Stomach (tissue), 9 donors: ENCODE measurements around the gene CPZ. TPM values are rescaled to one million over a fixed set of nuclear protein-coding genes. Genes with fewer than 3 reads are reported as not detected.

Source experiments
- DNase-seq, 2 donors: peaks; one replicate each; pipeline versions ENCODE4 v3.0.0 to v3.0.0-alpha.2; 2013 to 2019
- H3K27ac ChIP-seq, 5 donors: fragments of 200-600 bp in 4 of 5; sonication (generic) in 4 of 5; one replicate each; pipeline ENCODE4 v1.5.1; 2013 to 2019; ENCODE audit warnings: mild to moderate bottlenecking in 1 of 5, moderate library complexity in 1 of 5
- H3K27me3 ChIP-seq, 3 donors: fragments of 200-600 bp; sonication (generic); one replicate each; pipeline ENCODE4 v1.5.1; 2017 to 2019; ENCODE audit warnings: mixed run types in 1 of 3
- H3K36me3 ChIP-seq, 4 donors: fragments of 200-600 bp; sonication (generic); 1 replicate in 3 of 4; 2 replicates in 1 of 4; pipeline ENCODE4 v1.5.1; 2016 to 2019
- H3K4me1 ChIP-seq, 4 donors: fragments of 200-600 bp; sonication (generic); one replicate each; pipeline ENCODE4 v1.5.1; 2016 to 2019
- H3K4me3 ChIP-seq, 4 donors: fragments of 200-600 bp; sonication (generic) in 3 of 4; one replicate each; pipeline ENCODE4 v1.5.1; 2016 to 2019; ENCODE audit warnings: mild to moderate bottlenecking in 1 of 4
- H3K9me3 ChIP-seq, 4 donors: fragments of 200-600 bp; sonication (generic); one replicate each; pipeline ENCODE4 v1.5.1; 2016 to 2019
- CTCF ChIP-seq, 7 experiments: fragments of 450-650 bp in 4 of 7; fragments of 200-600 bp in 3 of 7; sonication (generic) in 3 of 7; IDR thresholded peaks; one replicate each; pipeline ENCODE4 v1.5.1; 2016 to 2019; ENCODE audit warnings: antibody characterized with exemption in 7 of 7, control low read depth in 2 of 7, mild to moderate bottlenecking in 1 of 7
- EP300 ChIP-seq: sonication (generic); formaldehyde crosslinking; IDR thresholded peaks from one replicate; pipeline ENCODE4 v1.6.1; 2017; ENCODE audit warnings: antibody characterized with exemption
- POLR2A ChIP-seq, 4 donors: fragments of 450-650 bp; IDR thresholded peaks; one replicate each; pipeline ENCODE4 v1.6.1; 2016; ENCODE audit warnings: antibody characterized with exemption in 4 of 4, control low read depth in 2 of 4, mild to moderate bottlenecking in 1 of 4, moderate library complexity in 1 of 4
- POLR2AphosphoS5 ChIP-seq, 3 donors: sonication (generic); formaldehyde crosslinking; IDR thresholded peaks; one replicate each; pipeline ENCODE4 v1.6.1; 2016; ENCODE audit warnings: antibody characterized with exemption in 3 of 3
- WGBS, 5 donors: extraction: QIAGEN DNeasy Blood & Tissue Kit in 3 of 5; methylation state at CpG; one replicate each; pipeline versions ENCODE4 v1.1.5 to v1.1.7; 2013 to 2018; 5-methylcytosine and 5-hydroxymethylcytosine counted together
- intact Hi-C: fragments of 100-400 bp; cut with DNase I; formaldehyde crosslinking; loops from one replicate; pipeline ENCODE4 v1.15.1; 2023; ENCODE audit warnings: low total_unique reads
- polyA plus RNA-seq, 3 donors: library from polyadenylated mRNA; stranded (reverse); fragments of 200-250 nt; gene quantifications; one replicate each; pipeline ENCODE4 v1.2.3, GENCODE V29; 2013
- total RNA-seq, 5 donors: library from RNA; depleted of rRNA; stranded (reverse); fragments of >200 nt; gene quantifications; one replicate each; pipeline versions ENCODE4 v1.1.0 to v1.2.3, GENCODE V29; 2014 to 2016
- donor health status: healthy with polysubstance abuse.
- donor health status: Bipolar disorder and iron deficiency.
- donor health status: healthy.

Gene CPZ
- total and polyA plus RNA-seq, 8 donors: 0.25 to 13.2 (median 3.3) TPM; not detected in 2

- Histone ChIP-seq H3K9me3 (no peaks in the 10 kb centered on the region), H3K4me3 (no peak overlapping the region), H3K36me3 (no peaks in the 10 kb centered on the region), H3K4me1 (peaks cover 0 to 22% (median 12%) of the 10 kb centered on the region in 4 donors), H3K27me3 (peaks cover 25 to 97% (median 57%) of the 10 kb centered on the region in 3 donors), H3K27ac (no peak overlapping the region)
- TF ChIP-seq CTCF (IDR thresholded peaks at IDR 0.05) (no peak), POLR2AphosphoS5 (IDR thresholded peaks at IDR 0.05) (no peak), EP300 (no peak), POLR2A (IDR thresholded peaks at IDR 0.05) (no peak)
- no peak for DNase-seq
- intact Hi-C loops: no loop called here
- WGBS, 5 donors: 69 to 89% (median 81%) methylated on average over 10 of the region's 10 CpGs
These were observed 3.2 kb upstream of the CPZ start for GRCh38 chr4:8589336-8589735.

GRCh38 chr4:8589823-8590545 is 2.6 kb upstream of the CPZ start:
- Histone ChIP-seq H3K4me3 (no peak overlapping the region), H3K27ac (no peak overlapping the region), H3K27me3 (peaks cover 25 to 92% (median 57%) of the 10 kb centered on the region in 3 donors), H3K9me3 (no peaks in the 10 kb centered on the region), H3K36me3 (no peaks in the 10 kb centered on the region), H3K4me1 (peaks cover 0 to 26% (median 12%) of the 10 kb centered on the region in 4 donors)
- intact Hi-C loops: loop anchor here (5.0 kb wide), 1 partner anchor 118 kb away; no protein-coding TSS in a partner anchor
- no peak for DNase-seq
- 48 to 60% (median 57%) methylated on average over 11 of the region's 11 CpGs for WGBS, 5 donors
- TF ChIP-seq EP300: no peak
- no peak for TF ChIP-seq CTCF (IDR thresholded peaks at IDR 0.05)
- no peak for TF ChIP-seq POLR2AphosphoS5 (IDR thresholded peaks at IDR 0.05)
- TF ChIP-seq POLR2A (IDR thresholded peaks at IDR 0.05): no peak

GRCh38 chr4:8590546-8590880 is 2.1 kb upstream of the CPZ start:
- Histone ChIP-seq H3K27ac (no peak overlapping the region), H3K4me3 (no peak overlapping the region), H3K4me1 (peaks cover 0 to 26% (median 12%) of the 10 kb centered on the region in 4 donors), H3K36me3 (no peaks in the 10 kb centered on the region), H3K27me3 (peaks cover 25 to 92% (median 54%) of the 10 kb centered on the region in 3 donors), H3K9me3 (no peaks in the 10 kb centered on the region)
- intact Hi-C loops: loop anchor here (5.0 kb wide), 1 partner anchor 118 kb away; no protein-coding TSS in a partner anchor
- DNase-seq: no peak
- TF ChIP-seq CTCF (IDR thresholded peaks at IDR 0.05) (no peak), EP300 (no peak)
- WGBS, 5 donors: 73 to 89% (median 74%) methylated on average over 5 of the region's 5 CpGs

GRCh38 chr4:8591114-8591513 is 1.5 kb upstream of the CPZ start:
- DNase-seq: no peak
- 69 to 77% (median 74%) methylated on average over 8 to 9 of the region's 9 CpGs for WGBS, 5 donors
- intact Hi-C loops: loop anchor here (5.0 kb wide), 1 partner anchor 119 kb away; no protein-coding TSS in a partner anchor

More at GRCh38 chr4:8591114-8591513, 1.5 kb upstream of the CPZ start:
- Histone ChIP-seq H3K27me3 (peaks cover 25 to 88% (median 48%) of the 10 kb centered on the region in 3 donors), H3K9me3 (no peaks in the 10 kb centered on the region), H3K36me3 (no peaks in the 10 kb centered on the region), H3K4me3 (no peak overlapping the region), H3K4me1 (peaks cover 0 to 26% (median 12%) of the 10 kb centered on the region in 4 donors), H3K27ac (no peak overlapping the region)
- TF ChIP-seq CTCF (IDR thresholded peaks at IDR 0.05): no peak
- TF ChIP-seq POLR2A (IDR thresholded peaks at IDR 0.05): no peak
- no peak for TF ChIP-seq POLR2AphosphoS5 (IDR thresholded peaks at IDR 0.05)
- TF ChIP-seq EP300: no peak
